ENCODE measurements around the gene CALML3. TPM values are rescaled to one million over a fixed set of nuclear protein-coding genes. Genes with fewer than 3 reads are reported as not detected.
A peak's percentile ranks its signal among the peaks of the same experiment; 100 is the strongest.

CALML3 gene
- polyA plus RNA-seq, 4 donors, result 0.08 TPM; not detected in 3

DNA sequence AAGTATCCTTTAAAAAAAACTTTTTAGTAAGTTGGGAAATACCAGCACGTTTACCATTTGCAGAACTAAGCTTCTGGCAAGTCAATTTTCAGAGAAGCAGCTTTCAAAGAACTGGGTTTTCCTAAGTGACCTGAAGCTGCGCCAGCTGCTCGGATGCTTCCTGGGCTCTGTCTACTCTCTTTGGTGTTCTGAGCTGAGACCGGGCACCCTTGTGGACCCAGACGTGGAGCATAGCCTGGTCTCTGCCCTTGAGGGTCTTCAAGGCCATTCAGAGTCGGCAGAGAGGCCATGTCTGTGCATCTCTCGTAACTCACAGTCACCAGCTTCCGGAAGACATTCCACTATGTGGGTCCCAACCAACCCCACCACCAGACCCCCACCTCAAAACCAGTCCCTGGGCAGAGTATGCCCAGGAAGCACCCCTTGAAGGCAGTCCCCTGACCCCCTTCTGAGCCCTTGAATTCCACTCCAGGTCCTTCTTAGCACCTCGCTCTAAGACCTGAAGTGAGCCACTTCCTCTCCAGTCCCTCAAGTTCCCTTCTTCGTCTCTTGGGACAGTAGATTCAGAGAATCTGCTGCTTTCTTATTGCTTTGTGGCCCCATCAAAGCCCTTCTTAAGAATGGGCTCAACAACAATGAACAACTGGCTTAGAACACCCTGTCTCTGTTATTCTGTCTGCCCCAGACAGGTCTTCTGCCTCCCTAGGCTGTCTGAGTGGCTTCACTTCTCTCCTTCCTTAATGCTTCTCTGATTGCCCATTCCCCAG lies 33.9 kb upstream of the CALML3 start:
- no peak for DNase-seq (ENCODE audit: low read depth in 4 of 4, low spot score in 2 of 4)

DNA sequence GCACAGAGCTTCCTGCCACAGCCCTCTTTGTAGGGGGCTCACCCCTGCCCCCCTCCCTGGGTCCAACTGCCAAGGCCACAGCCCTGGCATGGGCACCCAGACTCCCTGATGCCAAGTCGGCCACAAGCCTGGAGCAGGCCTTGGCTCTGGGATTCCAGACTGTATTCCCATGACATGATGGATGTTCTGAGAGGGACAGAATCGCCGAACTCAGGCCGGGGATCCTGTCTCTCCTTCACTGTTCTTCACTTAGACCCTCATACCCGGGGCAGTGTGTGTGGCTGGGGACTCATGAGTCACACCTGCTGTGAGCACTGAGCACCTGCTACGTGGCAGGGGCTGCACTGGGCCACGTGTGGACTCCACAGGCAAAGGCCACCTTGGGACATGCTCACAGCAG lies 33.3 kb upstream of the CALML3 start:
- no peak for DNase-seq (ENCODE audit: low read depth in 4 of 4, low spot score in 2 of 4)

DNA sequence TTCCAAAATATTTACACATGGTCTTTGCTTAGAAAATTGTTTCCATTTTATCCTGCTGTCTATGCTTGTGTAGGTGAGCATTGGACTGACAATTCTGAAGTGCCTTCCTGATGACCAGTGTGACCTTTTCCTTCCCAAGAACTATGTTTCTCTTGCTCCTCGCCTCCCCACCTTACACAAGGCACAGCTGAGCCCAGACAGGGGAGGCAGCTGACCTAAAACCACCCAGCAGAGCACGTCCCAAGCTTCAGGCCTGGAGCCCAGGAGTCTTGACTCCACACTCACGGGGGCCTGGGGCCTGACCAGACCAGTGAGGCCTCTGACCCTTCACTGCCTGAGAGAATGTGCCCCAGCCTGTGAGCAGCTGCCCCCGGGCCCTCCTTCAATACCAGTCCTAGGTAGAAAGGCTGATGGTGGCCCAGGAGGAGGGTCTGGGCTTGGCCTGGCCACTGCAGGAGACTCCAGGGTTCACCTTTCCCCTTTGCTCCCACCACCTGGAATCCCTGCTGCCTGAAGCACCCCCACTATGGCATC lies 32.4 kb upstream of the CALML3 start:
- DNase-seq (ENCODE audit: low read depth in 4 of 4, low spot score in 2 of 4), result no peak

DNA sequence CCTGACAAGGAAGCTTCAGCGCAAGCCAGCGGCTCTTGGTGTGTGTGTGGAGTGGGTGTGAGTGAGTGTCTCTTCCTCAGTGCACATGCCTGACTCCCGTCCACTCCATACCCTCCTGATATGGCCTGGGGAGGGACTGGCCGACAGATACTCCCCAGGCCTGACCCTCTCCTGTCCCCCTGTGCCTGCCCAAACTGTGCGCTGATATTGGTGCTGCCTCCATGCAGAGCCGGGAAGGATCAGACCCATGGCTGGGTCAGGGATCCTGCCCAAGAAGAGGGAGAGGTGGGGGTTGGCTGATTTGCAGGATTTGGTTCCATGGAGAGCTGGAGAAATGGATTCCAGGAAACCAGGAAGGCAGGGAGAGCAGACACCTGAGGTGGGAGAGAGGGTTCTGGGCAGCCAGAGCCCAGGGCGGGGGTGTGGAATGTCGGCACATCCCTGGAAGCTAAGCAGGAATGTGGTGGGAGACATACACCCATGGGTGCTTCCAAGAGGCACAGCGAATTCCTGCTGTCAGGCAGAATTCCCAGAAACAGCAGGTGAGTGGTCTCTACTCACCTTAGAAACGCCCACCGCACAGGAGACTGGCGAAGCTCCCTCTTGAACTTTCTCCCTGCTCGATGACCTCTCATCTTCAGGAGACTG lies 31.7 kb upstream of the CALML3 start:
- no peak for DNase-seq (ENCODE audit: low read depth in 4 of 4, low spot score in 2 of 4)

DNA sequence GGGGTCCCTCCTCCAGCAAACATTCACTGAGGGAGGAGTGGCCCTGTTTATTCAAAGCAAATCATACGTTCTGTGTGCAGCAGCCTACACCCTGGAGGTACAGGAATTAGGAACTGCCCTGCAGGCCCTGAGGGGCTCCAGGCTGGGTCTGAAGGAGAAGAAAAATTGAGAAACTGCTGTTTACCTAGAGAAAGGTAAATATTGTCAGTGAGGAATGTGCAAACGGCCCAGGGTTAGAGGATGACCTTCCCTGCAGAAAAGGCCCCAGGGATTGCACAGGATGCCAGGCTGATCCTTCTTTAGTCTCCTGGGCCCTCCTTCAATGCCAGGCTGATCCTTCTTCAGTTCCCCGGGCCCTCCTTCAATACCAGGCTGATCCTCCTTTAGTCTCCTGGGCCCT lies 31.1 kb upstream of the CALML3 start:
- no peak for DNase-seq (ENCODE audit: low read depth in 4 of 4, low spot score in 2 of 4)

DNA sequence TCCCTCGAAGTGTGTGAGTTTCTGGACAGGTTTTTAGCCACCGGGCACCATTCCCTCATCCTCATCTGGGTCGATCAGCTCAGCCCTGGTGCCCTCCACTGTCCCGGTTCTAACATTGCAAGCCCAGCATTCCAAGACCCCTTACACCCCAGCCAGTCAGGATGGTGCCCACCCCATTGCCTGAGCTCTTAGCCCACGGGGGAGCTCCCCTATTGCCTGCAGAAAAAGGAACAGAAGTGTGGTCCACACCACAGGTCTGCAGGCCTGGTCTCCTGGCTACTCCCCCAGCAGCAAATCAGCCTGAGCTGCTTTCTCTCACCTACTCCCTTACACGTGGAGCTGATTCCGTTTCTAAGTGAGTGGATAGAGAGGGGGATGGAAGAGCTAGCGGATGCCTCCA lies 30.1 kb upstream of the CALML3 start:
- DNase-seq (ENCODE audit: low read depth in 4 of 4, low spot score in 2 of 4), result no peak

DNA sequence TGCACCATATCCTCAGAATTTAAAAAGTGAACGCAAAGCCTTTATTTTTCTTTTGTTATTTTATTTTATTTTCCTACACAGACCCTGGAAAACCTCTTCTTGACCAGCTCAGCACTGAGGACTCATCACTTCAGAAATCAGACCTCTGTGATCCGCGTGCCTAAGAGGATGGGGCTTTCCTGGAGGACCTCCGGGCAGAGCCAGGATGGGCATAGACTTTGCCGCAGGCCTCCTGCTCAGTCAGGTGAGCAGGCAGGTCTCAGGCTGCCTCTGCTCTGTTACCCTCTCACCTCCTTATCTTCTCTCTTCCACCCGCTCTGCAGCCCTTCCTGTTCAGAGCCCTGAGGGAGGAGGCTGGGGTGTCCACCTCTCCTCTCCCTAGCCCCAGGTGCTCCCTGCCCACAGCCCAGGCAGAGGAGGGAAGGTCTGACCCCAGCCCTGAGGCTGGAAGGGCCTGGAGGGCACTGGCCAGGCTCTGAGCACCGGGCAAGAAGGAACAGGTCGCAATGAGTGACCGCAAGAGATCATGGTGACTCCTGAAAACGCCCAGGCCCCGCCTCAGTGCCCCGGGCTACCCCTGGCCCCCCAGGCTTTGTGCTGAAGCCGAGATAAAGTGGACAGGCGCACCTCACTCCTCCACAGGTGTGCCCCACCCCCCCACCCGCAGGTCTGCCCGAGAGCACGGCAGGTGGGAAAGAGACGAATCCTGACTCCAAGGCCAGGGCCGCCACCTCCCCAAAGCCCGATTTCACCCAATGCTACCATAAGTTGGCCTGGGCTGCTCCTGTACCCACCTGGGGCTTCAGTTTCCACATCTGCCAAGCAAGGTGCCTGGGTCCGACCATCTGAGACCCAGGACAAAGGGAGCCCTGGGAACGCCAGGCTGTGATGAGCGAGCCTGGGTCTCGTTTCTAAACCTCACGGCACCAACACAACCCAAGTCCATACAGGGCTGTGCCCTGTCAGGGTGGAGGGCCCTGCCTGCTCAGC lies 28.2 kb upstream of the CALML3 start:
- no peak for DNase-seq (ENCODE audit: low read depth in 4 of 4, low spot score in 2 of 4)

DNA sequence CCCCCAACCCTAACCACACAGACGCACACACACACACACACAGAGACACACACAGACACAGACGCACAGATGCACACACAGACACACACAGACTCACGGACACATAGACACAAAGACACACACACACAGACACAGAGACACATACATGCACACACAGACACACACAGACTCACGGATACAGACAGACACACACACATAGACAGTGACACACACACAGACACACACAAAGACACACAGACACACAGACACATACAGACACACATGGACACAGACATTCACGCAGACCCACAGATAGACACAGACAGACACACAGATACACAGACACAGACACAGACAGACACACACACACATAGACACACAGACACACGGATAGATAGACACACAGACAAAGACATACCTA lies 27.5 kb upstream of the CALML3 start:
- DNase-seq (ENCODE audit: low read depth in 4 of 4, low spot score in 2 of 4), result no peak

DNA sequence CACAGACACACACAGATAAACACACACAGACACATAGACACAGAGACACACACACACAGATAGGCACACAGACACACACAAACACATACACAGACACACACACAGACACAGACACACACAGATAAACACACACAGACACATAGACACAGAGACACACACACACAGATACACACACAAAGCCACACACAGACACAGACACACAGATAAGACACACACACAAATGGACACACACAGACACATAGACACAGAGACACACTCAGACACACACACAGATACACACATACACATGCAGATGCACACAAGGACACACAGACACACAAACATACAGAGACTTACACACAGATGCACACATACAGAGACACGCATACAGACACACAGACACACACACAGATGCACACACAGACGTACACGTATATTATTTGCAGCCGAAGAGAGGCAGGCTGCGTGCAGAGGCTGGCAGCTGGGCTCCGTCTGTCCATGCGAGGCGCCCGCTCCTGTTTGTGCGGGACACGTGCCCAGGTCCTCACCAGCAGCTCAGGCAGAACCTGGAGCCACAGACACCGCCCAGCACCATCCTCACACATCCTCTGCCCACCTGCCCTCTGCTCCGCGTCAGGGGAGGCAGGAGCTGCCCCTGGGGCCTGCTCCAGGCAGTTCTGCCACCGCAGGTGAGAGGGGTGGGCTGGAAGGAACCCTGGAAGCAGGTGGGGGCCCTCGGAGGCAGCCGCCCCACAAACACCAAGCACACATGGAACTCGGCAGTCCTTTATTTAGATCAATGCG lies 26.6 kb upstream of the CALML3 start:
- DNase-seq (ENCODE audit: low read depth in 4 of 4, low spot score in 2 of 4), result no peak

DNA sequence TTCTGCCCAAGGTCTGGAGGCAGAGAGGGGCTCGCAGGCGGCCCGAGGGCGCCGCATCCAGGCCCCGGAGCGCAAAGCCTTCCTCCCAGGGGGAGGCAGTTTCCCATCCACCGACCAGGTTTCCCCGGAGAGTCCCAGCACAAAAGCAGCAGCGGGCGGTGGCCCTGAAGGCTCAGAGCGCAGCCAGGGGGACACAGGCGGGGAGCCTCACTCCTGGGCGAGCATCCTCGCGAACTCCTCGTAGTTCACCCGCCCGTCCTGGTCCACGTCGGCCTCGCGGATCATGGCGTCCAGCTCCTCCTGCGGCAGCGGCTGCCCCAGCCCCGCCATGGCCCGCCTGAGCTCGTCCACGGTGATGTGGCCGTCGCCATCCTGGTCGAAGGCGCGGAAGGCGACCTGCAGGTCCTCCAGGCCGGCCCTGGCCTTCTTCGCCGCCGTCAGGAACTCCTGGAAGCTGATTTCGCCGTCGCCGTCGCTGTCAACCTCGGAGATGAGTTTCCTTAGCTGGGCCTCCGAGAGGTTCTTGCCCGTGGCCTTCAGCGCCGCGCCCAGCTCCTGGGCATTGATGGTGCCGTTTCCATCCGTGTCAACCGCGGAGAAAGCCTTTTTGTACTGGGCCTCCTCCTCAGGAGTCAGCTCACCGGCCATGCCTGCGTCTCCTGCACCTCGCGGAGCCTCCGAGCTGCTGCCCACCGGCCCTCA lies 25.8 kb upstream of the CALML3 start:
- DNase-seq (ENCODE audit: low read depth in 4 of 4, low spot score in 2 of 4), result no peak

DNA sequence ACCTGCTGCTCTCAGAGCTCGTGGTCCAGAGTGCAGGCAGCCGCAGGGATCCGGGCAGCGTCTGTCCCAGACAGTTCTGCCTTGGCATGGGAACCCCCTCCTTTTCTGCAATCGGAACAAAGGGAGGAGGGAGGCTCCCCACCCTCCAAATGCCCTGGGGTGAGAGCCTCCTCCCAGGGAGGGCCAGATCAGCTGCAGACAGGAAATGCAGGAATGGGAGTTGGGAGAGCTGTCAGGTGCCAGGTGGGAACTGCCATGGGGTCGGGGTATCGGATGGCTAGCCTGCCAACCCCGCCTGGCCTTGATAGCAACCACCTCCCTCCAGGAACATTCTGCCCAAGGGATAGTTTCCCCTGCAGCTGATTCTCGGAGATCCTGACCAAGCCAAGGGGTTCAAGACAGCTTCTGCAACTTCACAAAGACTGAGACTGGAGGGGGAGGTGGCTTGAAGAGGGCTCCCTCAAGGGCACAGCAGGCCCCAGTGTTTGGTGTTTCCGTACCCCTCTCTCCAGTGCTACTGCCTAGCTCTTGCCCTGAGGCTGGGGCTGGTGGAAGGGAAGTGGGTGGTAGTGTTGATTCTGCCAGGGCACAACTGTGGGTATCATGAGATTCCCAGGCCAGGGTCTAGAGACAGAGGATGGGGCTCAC lies 25.1 kb upstream of the CALML3 start, which contains the start of gene CALML5:
Gene CALML5, minus strand, starts transcription at position 78 of the 648 bp plus-strand sequence. CDS start 132 bp downstream, outside the sequence.
- no peak for DNase-seq (ENCODE audit: low read depth in 4 of 4, low spot score in 2 of 4)

DNA sequence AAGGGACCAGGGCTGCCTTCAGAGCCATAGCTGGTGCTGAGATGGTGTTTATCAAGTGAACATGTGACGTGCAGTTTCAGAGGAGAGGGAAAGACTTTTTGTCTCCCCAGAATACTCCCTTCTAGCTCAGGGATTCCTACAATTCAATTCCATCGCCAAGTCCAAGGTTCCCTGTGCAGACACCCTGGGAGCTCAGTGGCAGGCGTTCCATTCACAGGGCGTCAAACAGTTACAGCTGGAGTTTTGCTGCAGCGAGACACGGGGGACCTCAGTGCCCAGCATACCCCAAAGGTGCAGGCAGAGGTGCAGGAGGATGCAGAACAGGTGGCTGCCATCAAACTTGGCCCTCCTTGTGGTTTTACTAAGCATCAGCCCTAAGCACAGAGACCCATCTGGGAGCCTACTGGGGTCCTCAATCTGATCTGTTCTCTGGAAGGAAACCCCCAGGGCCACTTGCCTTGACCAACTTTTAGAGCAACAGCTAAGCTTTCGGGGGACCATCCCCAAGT lies 24.5 kb upstream of the CALML3 start:
- DNase-seq (ENCODE audit: low read depth in 4 of 4, low spot score in 2 of 4), result no peak

DNA sequence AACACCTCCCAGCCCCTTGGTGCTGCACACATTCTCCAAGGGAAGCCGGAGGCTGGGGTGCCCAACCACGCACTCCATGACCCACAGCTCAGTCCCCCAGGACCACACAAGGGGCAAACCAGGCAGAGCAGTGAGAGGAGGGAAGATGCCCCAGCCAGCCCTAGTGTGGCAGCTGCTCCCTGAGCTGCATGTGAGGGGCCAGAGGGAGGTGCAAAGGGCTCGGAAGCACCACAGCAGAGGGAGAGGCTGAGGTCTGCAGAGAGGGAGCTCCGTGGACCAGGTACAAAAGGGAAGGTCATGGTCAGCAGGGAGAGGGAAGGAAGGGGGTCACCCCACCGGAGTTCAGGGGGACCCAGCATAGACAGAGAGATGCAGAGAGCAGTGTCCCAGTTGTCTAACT lies 23.9 kb upstream of the CALML3 start:
- no peak for DNase-seq (ENCODE audit: low read depth in 4 of 4, low spot score in 2 of 4)

DNA sequence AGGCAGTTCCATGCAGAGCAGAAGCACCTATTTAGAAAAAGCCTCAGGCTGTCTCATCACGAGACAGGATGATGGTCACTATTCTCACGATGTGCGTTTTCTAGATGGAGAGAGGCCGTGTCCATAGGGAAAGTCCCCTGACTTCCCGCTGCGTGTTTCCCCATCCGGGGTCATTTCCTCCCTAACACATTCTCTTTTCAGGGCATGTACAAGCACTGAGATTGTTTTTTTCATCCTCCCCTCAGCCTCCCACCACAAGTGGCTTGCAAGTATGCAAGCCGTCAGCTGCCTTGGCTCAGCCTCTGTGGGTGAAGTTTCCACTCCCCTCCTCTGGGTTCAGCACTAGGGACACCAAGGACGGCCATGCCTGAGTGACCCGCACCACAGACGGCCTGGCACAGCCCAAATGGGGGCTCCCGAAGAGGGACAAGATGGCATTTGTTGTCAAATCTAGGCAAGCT lies 22.7 kb upstream of the CALML3 start:
- peak in 1 of 4 donors; percentile 7 for DNase-seq (ENCODE audit: low read depth in 4 of 4, low spot score in 2 of 4)

DNA sequence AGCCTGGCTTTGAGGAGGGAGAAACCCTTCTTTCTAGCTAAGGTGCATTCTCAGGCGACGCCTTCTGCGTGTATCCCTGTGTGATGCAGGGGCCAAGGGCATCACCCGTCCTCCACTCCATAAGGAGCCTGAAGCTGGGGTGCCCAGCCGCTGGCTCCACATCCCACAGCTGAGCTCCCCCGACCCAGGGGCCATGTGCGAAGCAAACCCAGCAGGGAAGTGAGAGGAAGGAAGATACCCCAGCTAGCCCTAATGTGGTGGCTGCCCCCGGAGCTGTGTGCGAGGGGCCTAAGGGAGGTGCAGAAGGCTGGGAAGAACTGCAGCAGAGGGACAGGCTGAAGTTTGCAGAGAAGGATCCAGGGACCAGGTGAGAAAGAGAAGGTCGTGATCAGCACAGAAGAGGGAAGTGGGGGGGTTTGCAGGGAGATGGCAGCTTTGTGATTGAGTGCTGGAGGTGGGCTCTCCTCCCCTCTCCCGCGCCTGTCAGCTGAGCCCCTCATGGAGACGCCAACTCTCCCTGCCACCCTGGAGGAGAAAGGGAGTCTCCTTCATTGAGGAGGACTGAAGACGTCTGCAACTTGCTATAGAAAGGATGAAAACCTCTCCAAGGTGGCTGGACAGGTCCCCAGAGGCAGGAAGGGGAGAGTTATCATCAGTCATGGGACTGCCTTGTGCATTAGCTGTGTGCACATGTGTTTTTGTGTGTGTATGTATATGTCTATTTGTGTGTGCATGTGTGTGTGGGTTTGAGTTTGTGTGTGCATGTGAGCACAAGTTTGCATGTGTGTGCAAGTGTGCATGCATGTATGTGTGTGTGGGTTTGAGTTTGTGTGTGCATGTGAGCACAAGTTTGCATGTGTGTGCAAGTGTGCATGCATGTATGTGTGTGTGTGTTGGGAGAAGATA lies 21.9 kb upstream of the CALML3 start:
- DNase-seq (ENCODE audit: low read depth in 4 of 4, low spot score in 2 of 4), result no peak

DNA sequence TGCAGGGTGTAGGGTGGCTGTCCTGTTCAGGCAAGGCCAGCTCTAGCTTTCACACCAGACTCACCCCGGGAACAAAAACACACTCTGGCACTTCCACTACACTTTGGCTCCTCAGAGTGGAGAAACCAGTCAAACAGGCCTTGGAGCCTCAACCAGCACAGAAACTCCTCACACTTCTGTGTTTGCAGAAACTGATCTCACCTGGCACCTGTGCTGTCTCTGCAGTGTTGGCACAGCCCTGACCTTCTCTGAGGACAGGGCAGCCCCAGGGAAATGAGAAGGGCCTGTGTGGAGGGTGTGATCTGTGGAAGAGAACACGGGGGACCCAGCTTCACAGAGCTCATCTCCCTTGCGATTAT lies 21.3 kb upstream of the CALML3 start:
- DNase-seq (ENCODE audit: low read depth in 4 of 4, low spot score in 2 of 4), result peak in 2 of 4 donors; percentile 11 to 36

Data from left renal cortex interstitium (tissue), 4 donors.